ENCODE measurements around the gene BCO2.
"Not testable (repeated sequence)": the region's sequence is repeated elsewhere in the genome, so short reads cannot be mapped to it uniquely, and the experiment has no call there.

The BCO2 gene

GRCh38 chr11:112179601-112180000, 4.3 kb downstream of the BCO2 start:
- no peak for ATAC-seq
- Mint-ChIP-seq H3K9me3 (peaks cover 3% of the 10 kb centered on the region), H3K36me3 (ENCODE audit: low read depth) (no peaks in the 10 kb centered on the region), H3K4me1 (peaks cover 21% of the 10 kb centered on the region), H3K27me3 (peaks cover 25% of the 10 kb centered on the region), H3K27ac (no peak overlapping the region), H3K4me3 (no peak overlapping the region)
- no peak for DNase-seq

- DNase-seq: no peak
- no peak overlapping the region for H3K4me3 Mint-ChIP-seq
- no peaks in the 10 kb centered on the region for H3K36me3 Mint-ChIP-seq (ENCODE audit: low read depth)
- no peak for ATAC-seq
- no peak overlapping the region for H3K27ac Mint-ChIP-seq
- H3K4me1 Mint-ChIP-seq: peaks cover 12% of the 10 kb centered on the region
- H3K27me3 Mint-ChIP-seq: peaks cover 10% of the 10 kb centered on the region
- H3K9me3 Mint-ChIP-seq: peaks cover 3% of the 10 kb centered on the region
These were observed 7.6 kb downstream of the BCO2 start for GRCh38 chr11:112182867-112183266.

DNA sequence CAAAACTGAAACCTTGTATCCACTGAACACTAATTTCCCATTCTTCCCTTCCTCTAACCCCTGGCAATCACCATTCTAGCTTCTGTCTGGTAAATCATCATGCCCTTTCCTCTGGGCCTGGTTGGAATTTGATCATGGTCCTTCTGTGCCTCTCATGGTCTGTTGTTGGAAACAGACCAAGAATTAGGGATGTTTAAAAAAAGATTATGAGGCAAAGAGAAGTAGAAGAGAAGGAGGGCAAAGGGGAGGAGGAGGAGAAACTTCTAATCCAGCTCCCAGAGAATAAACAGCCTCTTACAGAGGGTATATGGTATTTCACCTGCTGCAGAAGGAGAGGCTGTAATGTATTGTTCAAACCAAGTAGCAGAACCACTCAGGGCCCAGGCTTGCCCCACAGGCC, 10.6 kb downstream of the BCO2 start:
- Mint-ChIP-seq H3K9me3 (peaks cover under 1% of the 10 kb centered on the region), H3K27ac (no peak overlapping the region), H3K27me3 (peaks cover 7% of the 10 kb centered on the region), H3K36me3 (ENCODE audit: low read depth) (no peaks in the 10 kb centered on the region), H3K4me3 (no peak overlapping the region), H3K4me1 (peaks cover 3% of the 10 kb centered on the region)
- ATAC-seq (no peak), DNase-seq (no peak)

- no peak overlapping the region for H3K4me3 Mint-ChIP-seq
- no peaks in the 10 kb centered on the region for H3K36me3 Mint-ChIP-seq (ENCODE audit: low read depth)
- DNase-seq (no peak), ATAC-seq (no peak)
- H3K9me3 Mint-ChIP-seq: no peaks in the 10 kb centered on the region
- peaks cover 3% of the 10 kb centered on the region for H3K4me1 Mint-ChIP-seq
- H3K27me3 Mint-ChIP-seq: peaks cover 7% of the 10 kb centered on the region
- H3K27ac Mint-ChIP-seq: no peak overlapping the region
These were observed 11.0 kb downstream of the BCO2 start for GRCh38 chr11:112186304-112186703.

GRCh38 chr11:112195113-112195512, 19.8 kb downstream of the BCO2 start:
- not testable (repeated sequence) for DNase-seq, H3K9me3 Mint-ChIP-seq

GRCh38 chr11:112195951-112196351, 20.6 kb downstream of the BCO2 start:
- H3K4me1 Mint-ChIP-seq: no peaks in the 10 kb centered on the region
- DNase-seq: no peak
- ATAC-seq: no peak
- no peak overlapping the region for H3K4me3 Mint-ChIP-seq
- no peaks in the 10 kb centered on the region for H3K27me3 Mint-ChIP-seq
- H3K27ac Mint-ChIP-seq: no peak overlapping the region
- no peaks in the 10 kb centered on the region for H3K36me3 Mint-ChIP-seq (ENCODE audit: low read depth)
- H3K9me3 Mint-ChIP-seq: no peaks in the 10 kb centered on the region

More at GRCh38 chr11:112195113-112195512, 19.8 kb downstream of the BCO2 start:
- H3K4me3 Mint-ChIP-seq; H3K4me1 Mint-ChIP-seq; H3K36me3 Mint-ChIP-seq (ENCODE audit: low read depth); ATAC-seq; H3K27ac Mint-ChIP-seq; H3K27me3 Mint-ChIP-seq: not testable (repeated sequence)

GRCh38 chr11:112196519-112197087, 21.3 kb downstream of the BCO2 start:
- H3K36me3 Mint-ChIP-seq (ENCODE audit: low read depth): no peaks in the 10 kb centered on the region
- no peak for ATAC-seq
- no peak for DNase-seq
- H3K27me3 Mint-ChIP-seq: no peaks in the 10 kb centered on the region
- no peaks in the 10 kb centered on the region for H3K4me1 Mint-ChIP-seq
- no peak overlapping the region for H3K27ac Mint-ChIP-seq
- H3K4me3 Mint-ChIP-seq: no peak overlapping the region
- no peaks in the 10 kb centered on the region for H3K9me3 Mint-ChIP-seq

DNA sequence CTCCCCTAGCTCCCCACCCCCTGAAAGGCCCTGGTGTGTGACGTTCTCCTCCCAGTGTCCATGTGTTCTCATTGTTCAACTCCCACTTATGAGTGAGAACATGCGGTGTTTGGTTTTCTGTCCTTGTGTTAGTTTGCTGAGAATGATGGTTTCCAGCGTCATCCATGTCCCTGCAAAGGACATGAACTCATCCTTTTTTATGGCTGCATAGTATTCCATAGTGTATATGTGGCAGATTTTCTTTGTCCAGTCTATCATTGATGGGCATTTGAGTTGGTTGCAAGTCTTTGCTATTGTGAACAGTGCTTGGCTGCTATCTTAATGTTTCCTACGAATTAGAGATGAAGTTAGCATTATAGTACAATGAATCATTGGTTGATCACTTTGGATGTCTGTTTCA, 23.8 kb downstream of the BCO2 start:
- not testable (repeated sequence) for H3K4me3 Mint-ChIP-seq; H3K36me3 Mint-ChIP-seq (ENCODE audit: low read depth); H3K27ac Mint-ChIP-seq; H3K9me3 Mint-ChIP-seq; DNase-seq; H3K27me3 Mint-ChIP-seq; ATAC-seq; H3K4me1 Mint-ChIP-seq

GRCh38 chr11:112200252-112200651, 24.9 kb downstream of the BCO2 start:
- ATAC-seq: no peak
- H3K27ac Mint-ChIP-seq: no peak overlapping the region

GRCh38 chr11:112206071-112206470, 30.8 kb downstream of the BCO2 start:
- H3K4me1 Mint-ChIP-seq: peaks cover 3% of the 10 kb centered on the region
- ATAC-seq (no peak), DNase-seq (no peak)
- no peaks in the 10 kb centered on the region for H3K36me3 Mint-ChIP-seq (ENCODE audit: low read depth)
- H3K4me3 Mint-ChIP-seq: no peak overlapping the region
- H3K27me3 Mint-ChIP-seq: peaks cover 2% of the 10 kb centered on the region
- no peaks in the 10 kb centered on the region for H3K9me3 Mint-ChIP-seq
- no peak overlapping the region for H3K27ac Mint-ChIP-seq

More at GRCh38 chr11:112200252-112200651, 24.9 kb downstream of the BCO2 start:
- Mint-ChIP-seq H3K4me1 (no peaks in the 10 kb centered on the region), H3K9me3 (no peaks in the 10 kb centered on the region), H3K36me3 (ENCODE audit: low read depth) (no peaks in the 10 kb centered on the region), H3K27me3 (no peaks in the 10 kb centered on the region), H3K4me3 (no peak overlapping the region)
- DNase-seq: no peak

GRCh38 chr11:112210890-112211289, 35.6 kb downstream of the BCO2 start:
- Mint-ChIP-seq H3K36me3 (ENCODE audit: low read depth) (no peaks in the 10 kb centered on the region), H3K4me3 (peak overlapping the region; percentile 14), H3K27me3 (peaks cover 2% of the 10 kb centered on the region), H3K9me3 (no peaks in the 10 kb centered on the region), H3K27ac (no peak overlapping the region), H3K4me1 (peaks cover 18% of the 10 kb centered on the region)
- DNase-seq: no peak
- no peak for ATAC-seq

- no peaks in the 10 kb centered on the region for H3K9me3 Mint-ChIP-seq
- H3K27me3 Mint-ChIP-seq: peaks cover 2% of the 10 kb centered on the region
- DNase-seq (no peak), ATAC-seq (peak; percentile 40)
- H3K27ac Mint-ChIP-seq: peak overlapping the region; percentile 55
- no peak overlapping the region for H3K4me3 Mint-ChIP-seq
- peaks cover 18% of the 10 kb centered on the region for H3K4me1 Mint-ChIP-seq
- no peaks in the 10 kb centered on the region for H3K36me3 Mint-ChIP-seq (ENCODE audit: low read depth)
These were observed 36.2 kb downstream of the BCO2 start for GRCh38 chr11:112211536-112211935.

- Mint-ChIP-seq H3K4me1 (peaks cover 18% of the 10 kb centered on the region), H3K4me3 (no peak overlapping the region), H3K36me3 (ENCODE audit: low read depth) (no peaks in the 10 kb centered on the region), H3K27ac (no peak overlapping the region), H3K27me3 (peaks cover 2% of the 10 kb centered on the region), H3K9me3 (no peaks in the 10 kb centered on the region)
- no peak for DNase-seq
- no peak for ATAC-seq
These were observed 37.0 kb downstream of the BCO2 start for GRCh38 chr11:112212290-112212689.

- DNase-seq (no peak), ATAC-seq (no peak)
- peaks cover 2% of the 10 kb centered on the region for H3K27me3 Mint-ChIP-seq
- H3K27ac Mint-ChIP-seq: no peak overlapping the region
- H3K4me1 Mint-ChIP-seq: peaks cover 18% of the 10 kb centered on the region
- H3K9me3 Mint-ChIP-seq: no peaks in the 10 kb centered on the region
- H3K4me3 Mint-ChIP-seq: no peak overlapping the region
- H3K36me3 Mint-ChIP-seq (ENCODE audit: low read depth): no peaks in the 10 kb centered on the region
These were observed 37.4 kb downstream of the BCO2 start for GRCh38 chr11:112212710-112213109.

- Mint-ChIP-seq H3K27me3 (peaks cover 2% of the 10 kb centered on the region), H3K9me3 (no peaks in the 10 kb centered on the region), H3K4me1 (peaks cover 18% of the 10 kb centered on the region), H3K27ac (no peak overlapping the region), H3K36me3 (ENCODE audit: low read depth) (no peaks in the 10 kb centered on the region), H3K4me3 (no peak overlapping the region)
- ATAC-seq (no peak), DNase-seq (no peak)
These were observed 38.4 kb downstream of the BCO2 start for GRCh38 chr11:112213753-112214152.

GRCh38 chr11:112215621-112216020, 40.3 kb downstream of the BCO2 start:
- peaks cover 20% of the 10 kb centered on the region for H3K4me1 Mint-ChIP-seq
- no peak for ATAC-seq
- H3K4me3 Mint-ChIP-seq: no peak overlapping the region
- no peak for DNase-seq
- no peaks in the 10 kb centered on the region for H3K9me3 Mint-ChIP-seq
- no peaks in the 10 kb centered on the region for H3K27me3 Mint-ChIP-seq
- H3K36me3 Mint-ChIP-seq (ENCODE audit: low read depth): no peaks in the 10 kb centered on the region
- no peak overlapping the region for H3K27ac Mint-ChIP-seq

All from activated naive CD8-positive, alpha-beta T cell treated with anti-CD3 and anti-CD28 coated beads, Interleukin-2, amount 50 U/mL, for 24 hours (primary cell).